NT2/D1 (cell line): ENCODE measurements around the gene GINS2.

Experiments
- DNase-seq: peaks from one replicate; pipeline ENCODE4 v3.0.0-alpha.2; 2011; ENCODE audit warnings: low read depth, low spot score
- H3K27me3 ChIP-seq: 2 replicates; pipeline ENCODE4 v1.6.0; 2011; ENCODE audit warnings: mild to moderate bottlenecking; ENCODE audit not compliant: insufficient read length, insufficient read depth
- H3K36me3 ChIP-seq: 2 replicates; pipeline ENCODE4 v1.6.1; 2011; ENCODE audit warnings: mild to moderate bottlenecking, low read length, mixed read lengths; ENCODE audit not compliant: insufficient read depth, insufficient read length
- H3K4me1 ChIP-seq: 2 replicates; pipeline ENCODE4 v1.5.1; 2011; ENCODE audit not compliant: insufficient read depth, insufficient read length
- H3K4me3 ChIP-seq: 2 replicates; pipeline ENCODE4 v1.5.1; 2011; ENCODE audit warnings: low read depth; ENCODE audit not compliant: insufficient read length
- H3K9ac ChIP-seq: 2 replicates; pipeline ENCODE4 v1.6.0; 2011; ENCODE audit warnings: low read depth; ENCODE audit not compliant: insufficient read length
- H3K9me3 ChIP-seq: 2 replicates; pipeline ENCODE4 v1.5.1; 2011; ENCODE audit warnings: mild to moderate bottlenecking, low read length; ENCODE audit not compliant: insufficient read depth
- SUZ12 ChIP-seq: IDR thresholded peaks from 2 replicates; pipeline ENCODE4 v1.6.1; 2011; ENCODE audit not compliant: insufficient read length, insufficient read depth; ENCODE audit errors: extremely low read depth
- YY1 ChIP-seq: IDR thresholded peaks from 2 replicates; pipeline ENCODE4 v1.6.1; 2011; ENCODE audit not compliant: insufficient read length, insufficient read depth
- ZNF274 ChIP-seq: IDR thresholded peaks from 2 replicates; pipeline ENCODE4 v1.6.1; 2011; ENCODE audit warnings: mild to moderate bottlenecking, low read depth, low read length

The GINS2 gene

DNA sequence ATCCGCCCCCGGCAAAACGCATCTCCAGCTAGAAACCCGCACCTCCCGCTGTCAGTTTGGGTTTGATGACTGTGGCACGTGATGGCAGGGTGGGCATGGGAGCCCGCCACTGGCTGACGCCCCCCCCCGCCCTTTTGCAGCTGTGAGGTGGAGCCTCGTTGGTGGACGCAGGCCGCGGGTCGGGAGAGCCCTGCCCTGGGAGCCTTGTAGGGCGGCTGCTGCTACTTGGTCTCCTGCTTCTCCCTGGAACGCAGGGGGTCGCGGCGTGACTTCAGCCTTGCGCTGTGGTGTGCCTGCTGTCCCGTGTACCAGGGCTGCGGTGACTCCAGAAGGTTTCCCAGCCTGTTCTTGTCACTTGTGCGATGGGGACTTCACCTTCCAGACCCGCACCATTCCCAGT lies 47.4 kb downstream of the GINS2 start:
- peaks cover 21% of the 10 kb centered on the region for H3K4me1 ChIP-seq
- H3K36me3 ChIP-seq, result peaks cover 25% of the 10 kb centered on the region
- TF ChIP-seq YY1 (no peak), ZNF274 (no peak), SUZ12 (no peak)
- no peak overlapping the region for H3K9ac ChIP-seq
- no peaks in the 10 kb centered on the region for H3K27me3 ChIP-seq
- no peak overlapping the region for H3K4me3 ChIP-seq
- no peak for DNase-seq
- H3K9me3 ChIP-seq, result no peaks in the 10 kb centered on the region

DNA sequence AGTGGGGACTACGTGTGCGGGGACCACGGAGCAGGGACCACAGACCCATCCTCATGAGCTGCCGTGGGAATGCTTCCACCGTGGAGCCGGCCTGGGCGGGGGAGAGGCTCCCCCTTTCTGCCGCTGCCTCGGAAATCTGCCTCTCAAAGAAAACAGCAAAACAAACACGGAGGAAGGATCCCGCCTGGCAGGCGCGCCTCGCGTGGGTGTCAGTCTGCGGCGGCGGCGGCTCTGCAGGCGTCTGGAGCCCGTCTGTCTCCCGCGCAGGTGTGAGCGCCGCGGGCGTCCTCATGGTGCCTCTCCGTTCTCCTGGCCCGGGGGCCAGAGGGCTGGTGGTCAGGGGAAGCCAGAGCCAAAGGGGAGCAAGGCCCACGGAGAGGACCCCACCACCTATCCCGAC lies 48.2 kb downstream of the GINS2 start:
- H3K4me1 ChIP-seq, result peaks cover 25% of the 10 kb centered on the region
- H3K4me3 ChIP-seq, result no peak overlapping the region
- no peak overlapping the region for H3K9ac ChIP-seq
- peaks cover 30% of the 10 kb centered on the region for H3K36me3 ChIP-seq
- no peaks in the 10 kb centered on the region for H3K27me3 ChIP-seq
- TF ChIP-seq SUZ12 (no peak), YY1 (no peak), ZNF274 (no peak)
- H3K9me3 ChIP-seq, result no peaks in the 10 kb centered on the region
- DNase-seq, result no peak

DNA sequence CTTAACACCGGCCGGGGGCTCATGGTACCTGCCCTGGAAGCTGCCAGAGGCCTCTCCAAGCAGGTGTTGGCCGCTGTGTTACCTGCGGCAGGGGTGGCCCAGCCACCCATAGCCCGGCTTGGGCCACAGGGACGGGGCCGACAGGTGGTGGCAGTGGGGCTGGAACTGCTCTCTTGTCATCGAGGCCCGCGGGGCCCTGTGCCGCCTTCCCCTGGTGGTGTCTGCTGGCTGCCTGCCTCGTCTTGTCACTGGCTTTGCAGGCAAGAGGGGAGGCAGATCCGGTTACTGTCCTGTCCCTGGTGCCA lies 48.5 kb downstream of the GINS2 start:
- DNase-seq, result no peak
- no peaks in the 10 kb centered on the region for H3K27me3 ChIP-seq
- H3K36me3 ChIP-seq, result peaks cover 33% of the 10 kb centered on the region
- H3K9me3 ChIP-seq, result no peaks in the 10 kb centered on the region
- no peak overlapping the region for H3K4me3 ChIP-seq
- TF ChIP-seq ZNF274, result no peak
- TF ChIP-seq SUZ12, result no peak
- no peak for TF ChIP-seq YY1
- peaks cover 26% of the 10 kb centered on the region for H3K4me1 ChIP-seq
- H3K9ac ChIP-seq, result no peak overlapping the region

DNA sequence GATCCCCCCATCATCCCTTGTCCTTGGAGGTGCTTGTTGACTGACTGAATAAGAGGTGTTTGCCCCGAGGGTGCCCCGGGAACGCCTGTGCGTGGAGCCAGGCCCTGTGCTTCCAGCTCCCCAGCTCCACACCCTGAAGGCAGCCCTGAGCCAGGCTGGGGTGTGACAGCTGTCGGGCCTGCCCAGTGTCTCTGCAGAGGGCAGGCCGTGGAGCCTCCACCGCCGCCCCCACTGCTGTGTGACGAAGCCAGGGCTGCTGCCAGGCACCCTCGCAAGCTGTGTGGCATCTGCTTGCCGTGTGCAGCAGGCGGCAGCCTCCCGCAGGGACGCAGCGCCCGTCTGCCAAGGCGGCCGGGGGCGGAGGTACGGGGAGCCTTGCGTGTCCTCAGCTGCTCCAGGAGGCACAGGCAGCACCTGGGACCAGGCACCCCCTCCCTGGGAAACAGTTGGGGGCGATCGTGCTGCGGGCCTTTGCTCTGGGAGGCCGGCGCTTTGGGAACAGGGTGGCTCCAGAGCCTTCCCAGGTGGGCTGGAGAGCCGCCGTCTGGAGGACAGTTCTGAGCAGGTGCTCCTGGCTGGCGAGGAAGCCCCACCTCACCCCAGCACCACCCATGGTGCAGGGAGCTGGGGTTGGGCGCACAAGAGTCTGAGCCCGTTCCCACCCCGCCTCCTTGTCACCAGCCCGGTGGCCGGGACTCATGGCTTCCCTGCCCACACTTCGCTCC lies 49.1 kb downstream of the GINS2 start:
- Histone ChIP-seq H3K9ac (no peak overlapping the region), H3K9me3 (no peaks in the 10 kb centered on the region), H3K4me3 (no peak overlapping the region), H3K36me3 (peaks cover 33% of the 10 kb centered on the region), H3K27me3 (no peaks in the 10 kb centered on the region), H3K4me1 (peaks cover 26% of the 10 kb centered on the region)
- no peak for DNase-seq
- TF ChIP-seq ZNF274, result no peak
- TF ChIP-seq SUZ12, result no peak
- no peak for TF ChIP-seq YY1

DNA sequence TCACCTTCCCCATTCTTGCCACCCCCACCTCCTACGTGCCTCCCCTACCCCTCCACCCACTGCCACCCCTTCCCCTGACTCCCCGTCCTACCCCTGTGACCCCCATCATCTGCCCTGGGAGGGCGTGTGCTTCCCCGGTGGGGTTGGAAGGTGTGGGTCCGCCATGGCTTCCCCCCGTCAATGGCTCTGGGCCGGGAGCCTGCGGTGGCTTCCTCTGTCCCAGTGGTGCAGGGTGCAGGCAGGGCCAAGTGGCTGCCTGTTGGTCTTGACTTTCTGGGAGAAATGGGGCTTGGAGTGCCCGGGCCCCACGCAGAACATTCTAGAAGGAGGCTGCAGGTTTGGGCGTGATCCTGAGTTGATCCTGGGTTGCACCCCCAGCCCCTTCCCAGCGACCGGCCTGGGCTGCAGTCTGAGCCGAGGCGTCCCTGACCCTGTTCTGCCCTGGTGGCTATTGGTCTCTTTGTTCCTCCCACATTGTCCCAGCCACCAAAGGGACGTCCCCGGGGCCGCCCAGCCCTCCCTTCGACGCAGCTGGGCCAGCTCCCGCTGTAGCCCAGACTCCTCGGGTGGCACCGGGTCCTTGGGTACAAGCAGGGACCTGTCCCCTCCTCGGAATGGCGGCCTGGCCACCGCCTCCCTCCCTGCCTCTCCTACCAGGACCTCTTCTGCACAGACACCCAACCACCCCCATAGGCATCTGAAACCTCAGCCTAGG lies 49.9 kb downstream of the GINS2 start:
- TF ChIP-seq SUZ12, result no peak
- no peak for TF ChIP-seq YY1
- no peak for TF ChIP-seq ZNF274
- Histone ChIP-seq H3K9ac (no peak overlapping the region), H3K36me3 (peaks cover 38% of the 10 kb centered on the region), H3K9me3 (no peaks in the 10 kb centered on the region), H3K27me3 (no peaks in the 10 kb centered on the region), H3K4me3 (no peak overlapping the region), H3K4me1 (peaks cover 26% of the 10 kb centered on the region)
- DNase-seq, result no peak

DNA sequence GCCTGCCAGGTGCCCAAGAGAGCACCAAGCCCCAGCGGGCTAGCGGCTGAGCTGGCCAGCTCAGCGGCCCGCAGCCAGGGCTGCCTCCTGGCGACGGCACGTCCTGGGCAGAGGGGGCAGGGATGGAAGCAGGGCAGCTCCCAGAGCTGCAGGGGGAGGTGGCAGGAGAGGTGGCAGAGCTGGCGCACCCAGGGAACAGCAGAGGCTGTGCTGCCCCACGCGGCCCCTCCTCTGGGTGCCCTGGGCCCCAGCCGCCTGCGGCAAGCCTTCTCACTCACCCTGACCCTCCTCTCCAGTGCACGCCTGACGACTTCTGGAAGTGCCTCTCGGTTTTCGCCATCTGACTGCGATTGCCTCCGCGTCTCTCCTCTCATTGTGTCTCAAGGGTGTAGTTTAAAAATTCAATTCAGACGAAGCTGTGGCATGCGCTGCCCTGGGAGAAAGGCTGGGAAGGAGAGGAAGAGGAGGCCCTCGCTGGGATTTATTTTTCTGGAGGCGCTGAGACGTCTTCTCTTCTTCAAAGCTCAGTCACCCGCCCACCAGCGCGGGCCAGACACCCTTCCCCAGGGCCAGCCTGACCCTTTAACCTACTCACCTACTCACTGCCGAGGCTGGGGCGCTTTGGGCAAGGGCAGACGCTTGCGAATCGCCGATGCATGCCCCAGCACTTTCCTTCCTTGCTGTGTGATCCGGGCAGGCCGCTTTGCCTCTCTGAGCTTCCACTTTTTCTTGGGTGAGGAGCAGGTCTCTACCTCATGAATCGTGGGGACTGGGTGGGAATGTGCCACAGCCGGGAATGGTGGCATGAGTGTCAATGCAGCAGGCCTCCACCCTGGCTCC lies 50.7 kb downstream of the GINS2 start:
- Histone ChIP-seq H3K9me3 (no peaks in the 10 kb centered on the region), H3K4me3 (no peak overlapping the region), H3K27me3 (no peaks in the 10 kb centered on the region), H3K9ac (no peak overlapping the region), H3K36me3 (peaks cover 45% of the 10 kb centered on the region), H3K4me1 (peaks cover 26% of the 10 kb centered on the region)
- TF ChIP-seq ZNF274 (no peak), SUZ12 (no peak), YY1 (no peak)
- no peak for DNase-seq
